GM19099 (cell line): ENCODE measurements around the gene OR11G2.

Experiments
- POLR2A ChIP-seq: IDR thresholded peaks from 3 replicates; pipeline ENCODE4 v1.6.1; 2011; ENCODE audit warnings: low read depth; ENCODE audit not compliant: insufficient read length; ENCODE audit errors: extremely low read depth

OR11G2 gene

GRCh38 chr14:20209595-20209994 is 18.9 kb downstream of the OR11G2 start:
- TF ChIP-seq POLR2A, result no peak

- TF ChIP-seq POLR2A, result no peak
Observed at GRCh38 chr14:20215196-20215595, 24.5 kb downstream of the OR11G2 start.

GRCh38 chr14:20219033-20219432 is 28.3 kb downstream of the OR11G2 start:
- no peak for TF ChIP-seq POLR2A

- TF ChIP-seq POLR2A, result no peak
Observed at GRCh38 chr14:20223410-20223809, 32.7 kb downstream of the OR11G2 start, which contains the start of gene OR11H6. Gene OR11H6 (plus strand): TSS chr14:20223710. CDS start chr14:20223710, 0 bp downstream.

- TF ChIP-seq POLR2A, result no peak
Observed at GRCh38 chr14:20228681-20229080, 38.0 kb downstream of the OR11G2 start, which contains the start of gene OR11H7. Gene OR11H7 (plus strand): TSS chr14:20228981.

GRCh38 chr14:20247646-20248246 is 57.0 kb downstream of the OR11G2 start:
- no peak for TF ChIP-seq POLR2A
